CD4-positive, alpha-beta T cell (primary cell): ENCODE results near the gene UBR3. TPM values are rescaled to one million over a fixed set of nuclear protein-coding genes. Genes with fewer than 3 reads are reported as not detected.

Source experiments
- ATAC-seq: fragments of 200-7000 bp; cut with Tn5 transposase; one replicate; pipeline ENCODE4 v1.10.0; 2022; ENCODE audit warnings: mild to moderate bottlenecking; ENCODE audit not compliant: poor library complexity
- CTCF ChIA-PET: fragments of 350-600 bp; sonication (Branson Sonifier 250); formaldehyde crosslinking; loops from one replicate; lab custom pipeline; 2021; ENCODE audit warnings: antibody characterized with exemption, inconsistent platforms; lab: Charles Lee
- POLR2A ChIA-PET: fragments of 350-600 bp; sonication (Branson Sonifier 250); formaldehyde crosslinking; loops from one replicate; lab custom pipeline; 2021; ENCODE audit warnings: antibody characterized with exemption, inconsistent platforms; lab: Charles Lee
- DNase-seq, 14 experiments: peaks; one replicate each; pipeline ENCODE4 v3.0.0-alpha.2; 2013 to 2020; ENCODE audit warnings: mixed read lengths in 2 of 14
- H3K27ac ChIP-seq, 2 donors: one replicate each; pipeline versions ENCODE4 v1.5.1 to v1.7.0; 2013; ENCODE audit warnings: low read length in 2 of 2, low read depth in 1 of 2, mild to moderate bottlenecking in 1 of 2
- H3K27me3 ChIP-seq, 2 experiments: 1 replicate in 1 of 2; 2 replicates in 1 of 2; pipeline versions ENCODE4 v1.6.1 to v1.7.0; 2013; ENCODE audit warnings: low read length in 2 of 2, control low read depth in 1 of 2, mild to moderate bottlenecking in 1 of 2, moderate library complexity in 1 of 2; ENCODE audit not compliant: insufficient read depth in 2 of 2, control insufficient read depth in 1 of 2
- H3K36me3 ChIP-seq: one replicate; pipeline ENCODE4 v1.6.1; 2013; ENCODE audit warnings: low read length, control low read depth; ENCODE audit not compliant: insufficient read depth
- H3K4me1 ChIP-seq: one replicate; pipeline ENCODE4 v1.6.1; 2013; ENCODE audit warnings: low read length, control low read depth; ENCODE audit not compliant: insufficient read depth
- H3K4me3 ChIP-seq: one replicate; pipeline ENCODE4 v1.5.1; 2013; ENCODE audit warnings: mild to moderate bottlenecking, low read length, moderate library complexity
- H3K9me3 ChIP-seq, 2 experiments: 1 replicate in 1 of 2; 2 replicates in 1 of 2; pipeline versions ENCODE4 v1.6.1 to v1.7.0; 2013; ENCODE audit warnings: low read length in 2 of 2, mild to moderate bottlenecking in 2 of 2, control low read depth in 1 of 2, moderate library complexity in 1 of 2; ENCODE audit not compliant: control insufficient read depth in 1 of 2, insufficient read depth in 1 of 2
- H3K27ac Mint-ChIP-seq: one replicate; pipeline ENCODE4 v1.8.0; 2020; ENCODE audit warnings: mixed read lengths
- H3K27me3 Mint-ChIP-seq: one replicate; pipeline ENCODE4 v1.8.0; 2021; ENCODE audit warnings: mixed read lengths
- H3K36me3 Mint-ChIP-seq: one replicate; pipeline ENCODE4 v1.8.0; 2021; ENCODE audit warnings: low read depth, mixed read lengths
- H3K4me1 Mint-ChIP-seq: one replicate; pipeline ENCODE4 v1.8.0; 2021; ENCODE audit warnings: low read depth, mixed read lengths
- H3K4me3 Mint-ChIP-seq: one replicate; pipeline ENCODE4 v1.8.0; 2020; ENCODE audit warnings: mild to moderate bottlenecking, mixed read lengths
- H3K9me3 Mint-ChIP-seq: one replicate; pipeline ENCODE4 v1.8.0; 2020; ENCODE audit warnings: mixed read lengths
- intact Hi-C, 2 experiments: fragments of 100-400 bp; cut with DNase I in 1 of 2; cut with micrococcal nuclease in 1 of 2; formaldehyde crosslinking; loops; one replicate each; pipeline versions ENCODE4 v1.15.1 to v1.9.0; 2023 to 2025; cut with DNase I, micrococcal nuclease
- total RNA-seq, 174 experiments: library from RNA in 2 of 174; stranded (reverse) in 2 of 174; gene quantifications; one replicate each; pipeline ENCODE4 v1.2.3 and lab custom pipeline; 2021 to 2026
- TF ChIP-seq, protein P1 (sequence below): fragments of 200-600 bp; IDR thresholded peaks from one replicate; pipeline ENCODE4 v1.8.0; 2022; ENCODE audit warnings: antibody characterized with exemption, mild to moderate bottlenecking

UBR3 gene
- total RNA-seq, 2 experiments from 2014 or later = 32.1 to 35.2 TPM

DNA sequence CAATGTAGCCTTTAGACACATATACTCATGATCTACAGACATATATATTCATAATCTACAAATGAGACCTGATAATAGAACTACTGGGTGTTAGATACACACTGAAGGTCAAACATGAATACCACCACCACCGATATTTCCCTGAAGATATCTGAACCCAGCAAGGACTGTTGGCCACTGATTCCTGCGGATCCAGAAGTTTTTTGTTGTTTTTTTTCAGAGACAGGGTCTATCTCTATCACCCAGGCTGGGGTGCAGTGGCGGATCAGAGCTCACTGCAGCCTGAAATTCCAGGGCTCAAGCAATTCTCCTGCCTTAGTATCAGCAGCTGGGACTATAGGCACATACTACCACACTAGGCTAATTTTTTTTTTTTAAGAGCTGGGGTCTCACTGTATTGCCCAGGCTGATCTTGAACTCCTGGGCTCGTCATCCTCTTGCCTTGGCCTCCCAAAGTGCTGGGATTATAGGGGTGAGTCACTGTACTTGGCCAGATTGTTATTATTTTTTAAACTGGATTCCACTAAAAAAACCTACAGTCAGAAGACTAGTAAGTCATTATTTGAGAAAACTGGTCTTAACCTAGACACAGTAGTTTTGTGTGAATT is 4.4 kb upstream of the UBR3 start:
- POLR2A ChIA-PET = interaction anchor here (0.7 kb wide), 1 partner anchor 791 kb away, joined by 3 read pairs; no protein-coding TSS in a partner anchor
- TF ChIP-seq, protein P1, sequence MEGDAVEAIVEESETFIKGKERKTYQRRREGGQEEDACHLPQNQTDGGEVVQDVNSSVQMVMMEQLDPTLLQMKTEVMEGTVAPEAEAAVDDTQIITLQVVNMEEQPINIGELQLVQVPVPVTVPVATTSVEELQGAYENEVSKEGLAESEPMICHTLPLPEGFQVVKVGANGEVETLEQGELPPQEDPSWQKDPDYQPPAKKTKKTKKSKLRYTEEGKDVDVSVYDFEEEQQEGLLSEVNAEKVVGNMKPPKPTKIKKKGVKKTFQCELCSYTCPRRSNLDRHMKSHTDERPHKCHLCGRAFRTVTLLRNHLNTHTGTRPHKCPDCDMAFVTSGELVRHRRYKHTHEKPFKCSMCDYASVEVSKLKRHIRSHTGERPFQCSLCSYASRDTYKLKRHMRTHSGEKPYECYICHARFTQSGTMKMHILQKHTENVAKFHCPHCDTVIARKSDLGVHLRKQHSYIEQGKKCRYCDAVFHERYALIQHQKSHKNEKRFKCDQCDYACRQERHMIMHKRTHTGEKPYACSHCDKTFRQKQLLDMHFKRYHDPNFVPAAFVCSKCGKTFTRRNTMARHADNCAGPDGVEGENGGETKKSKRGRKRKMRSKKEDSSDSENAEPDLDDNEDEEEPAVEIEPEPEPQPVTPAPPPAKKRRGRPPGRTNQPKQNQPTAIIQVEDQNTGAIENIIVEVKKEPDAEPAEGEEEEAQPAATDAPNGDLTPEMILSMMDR = no peak
- intact Hi-C loops = loop anchor here (2.0 to 5.0 kb wide), 3 partner anchors 54 to 131 kb away; partner anchors contain the start of genes CFAP210 (in 1 of the 2) and PHOSPHO2 (in 1 of the 2)
- Mint-ChIP-seq H3K4me3 (peak overlapping the region; percentile 66), H3K4me1 (peaks cover 57% of the 10 kb centered on the region), H3K9me3 (no peaks in the 10 kb centered on the region), H3K27me3 (no peaks in the 10 kb centered on the region), H3K27ac (peak overlapping the region; percentile 7), H3K36me3 (peaks cover 54% of the 10 kb centered on the region)
- no peak for DNase-seq
- Histone ChIP-seq H3K4me3 (no peak overlapping the region), H3K27me3 (no peaks in the 10 kb centered on the region), H3K27ac (no peak overlapping the region), H3K4me1 (peaks cover 39% of the 10 kb centered on the region), H3K36me3 (peaks cover 28% of the 10 kb centered on the region), H3K9me3 (no peaks in the 10 kb centered on the region)
- ATAC-seq = no peak
- CTCF ChIA-PET = no interaction called here

DNA sequence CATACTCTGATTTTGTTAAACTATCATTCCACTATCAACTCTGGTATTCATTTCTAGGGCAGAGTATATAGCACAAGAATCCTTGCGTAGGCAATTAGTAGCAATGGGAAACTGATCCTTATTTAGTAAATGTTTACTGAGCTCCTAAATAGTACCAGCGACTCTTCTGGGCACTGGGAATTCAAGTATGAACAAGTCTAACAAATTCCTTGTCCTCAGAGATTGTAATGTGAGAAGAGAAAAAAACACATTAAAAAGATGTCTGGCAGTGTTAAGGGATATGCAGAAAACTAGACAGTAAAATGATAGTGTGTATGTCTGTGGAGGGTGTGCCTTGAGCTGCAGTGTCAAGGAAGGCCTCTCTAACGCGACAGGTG is 3.3 kb upstream of the UBR3 start:
- H3K4me3 ChIP-seq = peak overlapping the region; percentile 94
- intact Hi-C loops = loop anchor here (2.0 to 5.0 kb wide), 5 partner anchors 25 to 132 kb away; partner anchors contain the start of genes CFAP210 (in 1 of the 2), PHOSPHO2 (in 1 of the 2) and SSB (in 1 of the 2)
- no peaks in the 10 kb centered on the region for H3K9me3 ChIP-seq
- no peaks in the 10 kb centered on the region for H3K27me3 Mint-ChIP-seq
- ATAC-seq (peak; percentile 8), DNase-seq (no peak)
- peaks cover 67% of the 10 kb centered on the region for H3K4me1 Mint-ChIP-seq
- H3K27ac Mint-ChIP-seq = peak overlapping the region; percentile 82
- TF ChIP-seq, protein P1 = no peak
- peak overlapping the region in 1 of 2 donors; percentile 37 for H3K27ac ChIP-seq
- ChIA-PET POLR2A (interaction anchor here (0.7 to 1.2 kb wide), 2 partner anchors 15 to 25 kb away, joined by 3 to 11 read pairs; partner anchors contain the start of gene SSB), CTCF (interaction anchor here (1.1 to 1.8 kb wide), 14 partner anchors 10 to 344 kb away, joined by 3 to 21 read pairs (median 6); partner anchors contain the start of genes BBS5, CFAP210, PHOSPHO2 and SSB)
- no peaks in the 10 kb centered on the region for H3K9me3 Mint-ChIP-seq
- H3K4me3 Mint-ChIP-seq = peak overlapping the region; percentile 89
- H3K36me3 ChIP-seq = peaks cover 18% of the 10 kb centered on the region
- H3K36me3 Mint-ChIP-seq = peaks cover 54% of the 10 kb centered on the region
- no peaks in the 10 kb centered on the region for H3K27me3 ChIP-seq
- H3K4me1 ChIP-seq = peaks cover 48% of the 10 kb centered on the region

DNA sequence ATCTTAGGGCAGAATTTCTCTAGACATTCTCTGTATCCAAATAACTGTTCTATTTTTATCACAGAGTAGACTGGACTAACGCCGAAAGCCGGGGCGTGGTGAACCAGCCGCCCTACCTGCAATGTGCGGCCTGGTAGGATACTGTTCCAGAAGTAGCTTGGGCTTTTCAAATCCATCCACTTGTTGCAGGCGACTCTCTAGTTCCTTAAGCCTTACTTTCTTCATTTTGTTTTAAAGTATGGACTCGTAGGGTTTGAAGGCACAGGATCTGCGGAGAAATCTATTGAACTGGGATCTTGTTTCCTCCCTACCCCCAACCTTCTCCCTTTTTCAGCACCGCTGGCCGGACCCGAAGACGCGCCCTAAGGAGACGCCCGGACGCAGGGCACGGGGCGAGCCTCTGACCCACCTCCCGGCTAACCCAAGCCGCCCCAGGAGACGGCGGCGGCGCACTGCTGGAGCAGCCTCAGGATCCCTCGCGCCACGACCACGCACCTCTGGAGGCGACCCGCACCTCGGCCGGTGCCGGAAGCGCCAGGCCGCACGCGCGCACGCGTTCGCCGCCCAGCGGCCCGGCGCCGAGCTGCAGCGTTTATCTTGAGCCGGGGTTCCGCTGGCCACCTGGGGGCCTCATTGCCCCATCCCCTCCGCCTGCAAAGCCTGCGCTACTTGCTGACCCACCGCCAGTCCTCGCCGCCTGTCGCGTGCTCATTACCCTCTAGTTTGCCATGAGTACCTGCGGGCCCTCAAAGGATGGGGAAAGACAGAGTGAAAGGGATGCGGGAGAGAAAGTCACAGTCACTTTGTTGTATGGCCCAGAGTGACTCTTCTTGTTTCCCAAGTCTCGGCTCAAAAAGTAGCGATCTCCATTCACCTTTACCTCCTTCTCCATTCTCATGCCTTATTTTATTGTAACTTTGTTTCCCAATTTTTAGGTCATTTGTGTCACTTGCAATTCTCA is 2.6 kb upstream of the UBR3 start, which contains the start of gene METTL5:
TSS of gene METTL5 (minus strand) at position 533 of the 961 bp plus-strand sequence. CDS start at position 225, 308 bp downstream.
- peak within 1 kb of the TSS; percentile 37 to 63 for H3K27ac ChIP-seq
- no peaks in the 10 kb centered on the region for H3K9me3 ChIP-seq
- peak; percentile 64 for ATAC-seq
- Mint-ChIP-seq H3K4me3 (peak within 1 kb of the TSS; percentile 89), H3K36me3 (peaks cover 49% of the 10 kb centered on the region), H3K27ac (peak within 1 kb of the TSS; percentile 82), H3K27me3 (no peaks in the 10 kb centered on the region), H3K9me3 (no peaks in the 10 kb centered on the region), H3K4me1 (peaks cover 73% of the 10 kb centered on the region)
- intact Hi-C loops = loop anchor here (2.0 to 5.0 kb wide), 7 partner anchors 26 to 252 kb away; partner anchors contain the start of genes CFAP210 (in 1 of the 2), FASTKD1 (in 1 of the 2), PHOSPHO2 (in 1 of the 2) and SSB (in 1 of the 2)
- H3K27me3 ChIP-seq = no peaks in the 10 kb centered on the region
- CTCF ChIA-PET = interaction anchor here (0.6 to 1.8 kb wide), 22 partner anchors 9 to 939 kb away, joined by 3 to 21 read pairs (median 4); partner anchors contain the start of genes BBS5, CFAP210, PHOSPHO2 and SSB
- DNase-seq = peak; percentile 48 to 89 (median 69)
- peak within 1 kb of the TSS; percentile 94 for H3K4me3 ChIP-seq
- H3K4me1 ChIP-seq = peaks cover 52% of the 10 kb centered on the region
- POLR2A ChIA-PET = interaction anchor here (0.6 to 1.2 kb wide), 7 partner anchors 9 to 251 kb away, joined by 3 to 11 read pairs (median 3); partner anchors contain the start of genes FASTKD1, PPIG and SSB
- peaks cover 13% of the 10 kb centered on the region for H3K36me3 ChIP-seq
- TF ChIP-seq, protein P1 = peak; percentile 91
